Skin of body (tissue), 2 donors: Measurements from ENCODE around the gene SCD. TPM values are rescaled to one million over a fixed set of nuclear protein-coding genes. Genes with fewer than 3 reads are reported as not detected.
"Not testable (repeated sequence)": the region's sequence is repeated elsewhere in the genome, so short reads cannot be mapped to it uniquely, and the experiment has no call there.

Experiments
- DNase-seq: peaks from one replicate; lab custom pipeline; 2025; lab: John Stamatoyannopoulos, UW
- total RNA-seq: library from RNA; depleted of rRNA; stranded (reverse); fragments of >200 nt; gene quantifications from one replicate; pipeline ENCODE4 v1.2.3, GENCODE V29; 2014

Gene SCD
- total RNA-seq, result 908 TPM

- peak; percentile 81 for DNase-seq
Measured at GRCh38 chr10:100346765-100347567, at the start of gene SCD. TSS of gene SCD (plus strand) at chr10:100347233. CDS start at chr10:100347505, 272 bp downstream.

GRCh38 chr10:100297242-100297641, 49.8 kb upstream of the SCD start:
- DNase-seq, result no peak

GRCh38 chr10:100301123-100301522, 45.9 kb upstream of the SCD start:
- not testable (repeated sequence) for DNase-seq

GRCh38 chr10:100303724-100304319, 43.2 kb upstream of the SCD start:
- DNase-seq, result no peak

GRCh38 chr10:100304414-100304813, 42.6 kb upstream of the SCD start:
- DNase-seq, result no peak

GRCh38 chr10:100306861-100307260, 40.2 kb upstream of the SCD start:
- no peak for DNase-seq

GRCh38 chr10:100307684-100308083, 39.3 kb upstream of the SCD start:
- DNase-seq, result no peak

GRCh38 chr10:100311298-100311697, 35.7 kb upstream of the SCD start:
- no peak for DNase-seq

GRCh38 chr10:100315615-100316014, 31.4 kb upstream of the SCD start:
- DNase-seq, result no peak

GRCh38 chr10:100318207-100318606, 28.8 kb upstream of the SCD start:
- no peak for DNase-seq

- DNase-seq, result no peak
Measured at GRCh38 chr10:100319707-100320402, 27.2 kb upstream of the SCD start.

- DNase-seq, result no peak
Measured at GRCh38 chr10:100325158-100325557, 21.9 kb upstream of the SCD start.

- no peak for DNase-seq
Measured at GRCh38 chr10:100327007-100327717, 19.9 kb upstream of the SCD start.

GRCh38 chr10:100327718-100328009, 19.4 kb upstream of the SCD start:
- DNase-seq, result no peak

GRCh38 chr10:100328198-100328597, 18.8 kb upstream of the SCD start:
- no peak for DNase-seq

- no peak for DNase-seq
Measured at GRCh38 chr10:100330079-100330478, 17.0 kb upstream of the SCD start, which contains the start of gene PKD2L1. TSS of gene PKD2L1 (minus strand) at chr10:100330228. CDS start at chr10:100330103, 125 bp downstream.

- DNase-seq, result no peak
Measured at GRCh38 chr10:100333106-100333505, 13.9 kb upstream of the SCD start.

GRCh38 chr10:100333661-100334440, 13.2 kb upstream of the SCD start:
- DNase-seq, result no peak

- DNase-seq, result no peak
Measured at GRCh38 chr10:100334762-100335161, 12.3 kb upstream of the SCD start.

- DNase-seq, result peak; percentile 14
Measured at GRCh38 chr10:100338434-100339036, 8.5 kb upstream of the SCD start.

GRCh38 chr10:100339236-100339635, 7.8 kb upstream of the SCD start:
- no peak for DNase-seq
